K562 (cell line): ENCODE measurements around the gene EGFL7. TPM values are rescaled to one million over a fixed set of nuclear protein-coding genes. Genes with fewer than 3 reads are reported as not detected.

Source experiments
- ADNP ChIP-seq: fragments of 200-800 bp; sonication (Bioruptor generic); IDR thresholded peaks from 2 replicates; pipeline ENCODE4 v1.6.1; 2016; ENCODE audit warnings: missing genetic modification characterization, missing compliant biosample characterization
- AFF4 ChIP-seq: sonication (generic); formaldehyde crosslinking; IDR thresholded peaks from 2 replicates; pipeline ENCODE4 v1.8.0; 2023; ENCODE audit warnings: mild to moderate bottlenecking, missing genetic modification reagents
- ARID3A ChIP-seq: IDR thresholded peaks from 2 replicates; pipeline ENCODE4 v1.6.1; 2012; ENCODE audit warnings: low read depth, low read length, improper control_type of control experiment, borderline replicate concordance
- BCLAF1 ChIP-seq, 2 experiments: fragments of 450-650 bp in 1 of 2; IDR thresholded peaks; 2 replicates each; pipeline ENCODE4 v1.6.1; 2011 to 2017; ENCODE audit warnings: low read depth in 2 of 2, antibody characterized with exemption in 1 of 2, borderline replicate concordance in 1 of 2, low read length in 1 of 2, mild to moderate bottlenecking in 1 of 2, mixed read lengths in 1 of 2; ENCODE audit not compliant: control insufficient read depth in 1 of 2
- CREBBP ChIP-seq: IDR thresholded peaks from one replicate; pipeline ENCODE4 v1.6.1; 2012; ENCODE audit warnings: low read depth, mild to moderate bottlenecking, control low read depth, inconsistent platforms, low read length
- POLR2B ChIP-seq: fragments of 450-650 bp; IDR thresholded peaks from 2 replicates; pipeline ENCODE4 v1.6.1; 2018; ENCODE audit warnings: low read depth; ENCODE audit not compliant: partially characterized antibody
- RERE ChIP-seq: sonication (generic); formaldehyde crosslinking; IDR thresholded peaks from 2 replicates; pipeline ENCODE4 v1.8.0; 2023; ENCODE audit warnings: missing genetic modification reagents, mild to moderate bottlenecking, borderline replicate concordance
- SMARCC2 ChIP-seq: fragments of 450-650 bp; IDR thresholded peaks from 2 replicates; pipeline ENCODE4 v1.6.1; 2017; ENCODE audit warnings: antibody characterized with exemption, moderate library complexity, mild to moderate bottlenecking, low read depth
- ZKSCAN8 ChIP-seq: fragments of 200-800 bp; sonication (Bioruptor generic); IDR thresholded peaks from 2 replicates; pipeline ENCODE4 v1.6.1; 2016; ENCODE audit warnings: missing genetic modification characterization, missing compliant biosample characterization
- polyA plus RNA-seq, 8 experiments: library from polyadenylated mRNA; depleted of rRNA in 4 of 8; stranded (reverse) in 5 of 8; unstranded in 3 of 8; fragments of >200 nt; fragmentation: Nextera tagmentation in 2 of 8; fragmentation: Illumina TruSeq in 1 of 8; extraction: Ambion mirVana in 2 of 8; extraction: Trizol in 1 of 8; gene quantifications; 2 replicates each; pipeline versions ENCODE4 v1.2.1 to v1.2.3, GENCODE V29; 2011 to 2014; ENCODE audit warnings: inconsistent platforms in 1 of 8, missing spikeins in 1 of 8
- total RNA-seq, 7 experiments: library from RNA; depleted of rRNA in 6 of 7; stranded (reverse); fragments of >200 nt in 6 of 7; fragmentation: Illumina TruSeq in 2 of 7; extraction: Trizol in 2 of 7; gene quantifications; 2 replicates each; pipeline versions ENCODE4 v1.2.1 to v1.2.3, GENCODE V29; 2011 to 2021; ENCODE audit warnings: low replicate concordance in 1 of 7

EGFL7 gene
- total and polyA plus RNA-seq, 9 of the 15 experiments (the other 6 are each of a cell fraction or from before 2014, with no cell fraction given), result 1.5 to 286 (median 55.5) TPM

GRCh38 chr9:136673975-136674785, 11.5 kb downstream of the EGFL7 start (continued):
- TF ChIP-seq SMARCC2, result no peak
- no peak for TF ChIP-seq ZKSCAN8 (CRISPR knock-in tag)
- no peak for TF ChIP-seq ARID3A
- peak; percentile 8 for TF ChIP-seq POLR2B
- 0 out of 2 replicates have a peak, but pooled peaks have one; percentile 18 for TF ChIP-seq AFF4 (CRISPR knock-in tag)
- TF ChIP-seq BCLAF1 (IDR thresholded peaks at IDR 0.05; ENCODE audit: borderline replicate concordance in 1 of 2, control insufficient read depth in 1 of 2, low read depth in 2 of 2, low read length in 1 of 2), result no peak
- no peak for TF ChIP-seq CREBBP
- TF ChIP-seq ADNP, result peak; percentile 98
- TF ChIP-seq RERE (CRISPR knock-in tag), result no peak
